K562 (cell line): ENCODE data around the gene SPATA32. TPM values are rescaled to one million over a fixed set of nuclear protein-coding genes. Genes with fewer than 3 reads are reported as not detected.
A peak's percentile ranks its signal among the peaks of the same experiment; 100 is the strongest.

Experiments
- DPF2 ChIP-seq: fragments of 450-650 bp; IDR thresholded peaks from 2 replicates; pipeline ENCODE4 v1.6.1; 2016
- FOXK2 ChIP-seq, 2 experiments: fragments of 450-650 bp; IDR thresholded peaks in 1 of 2; conservative IDR thresholded peaks in 1 of 2; 2 replicates each; pipeline ENCODE4 v1.6.1; 2016; ENCODE audit warnings: low read depth in 2 of 2, mild to moderate bottlenecking in 1 of 2
- MCM5 ChIP-seq: fragments of 450-650 bp; IDR thresholded peaks from 2 replicates; pipeline ENCODE4 v1.6.1; 2016; ENCODE audit warnings: low read depth
- MYNN ChIP-seq, 2 experiments: sonication (generic); formaldehyde crosslinking in 1 of 2; IDR thresholded peaks; 2 replicates each; pipeline versions ENCODE4 v1.5.0 to v1.6.1; 2016 to 2020; ENCODE audit warnings: antibody characterized with exemption in 1 of 2, missing genetic modification reagents in 1 of 2
- NFE2 ChIP-seq: IDR thresholded peaks from 2 replicates; pipeline ENCODE4 v1.6.1; 2014; ENCODE audit warnings: antibody characterized with exemption, low read depth
- NR4A1 ChIP-seq, 2 experiments: fragments of 250-450 bp in 1 of 2; fragments of 450-650 bp in 1 of 2; sonication (Bioruptor Pico) in 1 of 2; IDR thresholded peaks; 2 replicates each; pipeline versions ENCODE4 v1.4.0 to v1.6.1; 2016 to 2020; ENCODE audit warnings: mild to moderate bottlenecking in 2 of 2, missing compliant biosample characterization in 1 of 2, missing genetic modification characterization in 1 of 2, moderate library complexity in 1 of 2
- POLR2B ChIP-seq: fragments of 450-650 bp; IDR thresholded peaks from 2 replicates; pipeline ENCODE4 v1.6.1; 2018; ENCODE audit warnings: low read depth; ENCODE audit not compliant: partially characterized antibody
- RBFOX2 ChIP-seq: fragments of 200-400 bp; formaldehyde crosslinking; IDR thresholded peaks from 2 replicates; pipeline ENCODE4 v1.6.1; 2017; ENCODE audit warnings: low read depth, mild to moderate bottlenecking, low read length, moderate library complexity
- REST ChIP-seq, 2 experiments: fragments of 450-650 bp; formaldehyde crosslinking in 1 of 2; IDR thresholded peaks; 2 replicates each; pipeline versions ENCODE4 v1.4.0 to v1.6.1; 2014 to 2020; ENCODE audit warnings: mild to moderate bottlenecking in 2 of 2, borderline replicate concordance in 1 of 2, low read depth in 1 of 2
- SIX5 ChIP-seq, 2 experiments: IDR thresholded peaks; 2 replicates each; pipeline ENCODE4 v1.6.1; 2011; ENCODE audit warnings: low read length in 2 of 2, borderline replicate concordance in 1 of 2, low read depth in 1 of 2, mild to moderate bottlenecking in 1 of 2, moderate library complexity in 1 of 2; ENCODE audit not compliant: insufficient read depth in 1 of 2
- SOX6 ChIP-seq: fragments of 450-650 bp; IDR thresholded peaks from 2 replicates; pipeline ENCODE4 v1.6.1; 2014; ENCODE audit warnings: mild to moderate bottlenecking
- SUPT5H ChIP-seq: fragments of 450-650 bp; IDR thresholded peaks from 2 replicates; pipeline ENCODE4 v1.6.1; 2016
- TAF9B ChIP-seq: fragments of 450-650 bp; IDR thresholded peaks from 2 replicates; pipeline ENCODE4 v1.6.1; 2018; ENCODE audit warnings: mild to moderate bottlenecking; ENCODE audit not compliant: partially characterized antibody
- TCF7 ChIP-seq: sonication (generic); IDR thresholded peaks from 2 replicates; pipeline ENCODE4 v1.6.1; 2016; ENCODE audit warnings: antibody characterized with exemption, borderline replicate concordance
- THAP7 ChIP-seq: fragments of 250-450 bp; sonication (Bioruptor Pico); IDR thresholded peaks from 2 replicates; pipeline ENCODE4 v1.5.0; 2021
- ZNF639 ChIP-seq, 2 experiments: fragments of 200-800 bp in 1 of 2; sonication (Bioruptor generic) in 1 of 2; sonication (generic) in 1 of 2; formaldehyde crosslinking in 1 of 2; IDR thresholded peaks in 1 of 2; conservative IDR thresholded peaks in 1 of 2; 2 replicates each; pipeline versions ENCODE4 v1.5.0 to v1.6.1; 2016 to 2020; ENCODE audit warnings: missing compliant biosample characterization in 1 of 2, missing genetic modification characterization in 1 of 2, missing genetic modification reagents in 1 of 2
- ZNF644 ChIP-seq: fragments of 200-800 bp; sonication (Bioruptor generic); IDR thresholded peaks from 2 replicates; pipeline ENCODE4 v1.6.1; 2016; ENCODE audit warnings: low read depth, missing genetic modification characterization, missing compliant biosample characterization
- polyA plus RNA-seq, 8 experiments: library from polyadenylated mRNA; depleted of rRNA in 4 of 8; stranded (reverse) in 5 of 8; unstranded in 3 of 8; fragments of >200 nt; fragmentation: Nextera tagmentation in 2 of 8; fragmentation: Illumina TruSeq in 1 of 8; extraction: Ambion mirVana in 2 of 8; extraction: Trizol in 1 of 8; gene quantifications; 2 replicates each; pipeline versions ENCODE4 v1.2.1 to v1.2.3, GENCODE V29; 2011 to 2014; ENCODE audit warnings: inconsistent platforms in 1 of 8, missing spikeins in 1 of 8
- total RNA-seq, 7 experiments: library from RNA; depleted of rRNA in 6 of 7; stranded (reverse); fragments of >200 nt in 6 of 7; fragmentation: Illumina TruSeq in 2 of 7; extraction: Trizol in 2 of 7; gene quantifications; 2 replicates each; pipeline versions ENCODE4 v1.2.1 to v1.2.3, GENCODE V29; 2011 to 2021; ENCODE audit warnings: low replicate concordance in 1 of 7

The SPATA32 gene
- total and polyA plus RNA-seq, 9 of the 15 experiments (the other 6 are each of a cell fraction or from before 2014, with no cell fraction given) = 0.03 to 0.06 TPM; not detected in 7

GRCh38 chr17:45225964-45226530 lies 35.8 kb downstream of the SPATA32 start (continued):
- TF ChIP-seq RBFOX2 (peak; percentile 85), ZNF644 (tag) (0 out of 2 replicates have a peak, but pooled peaks have one; percentile 17), REST (IDR thresholded peaks at IDR 0.05; ENCODE audit: borderline replicate concordance) (0 out of 2 replicates have a peak, but pooled peaks have one; percentile 7), REST (CRISPR knock-in tag; IDR thresholded peaks at IDR 0.05; ENCODE audit: low read depth) (0 out of 2 replicates have a peak, but pooled peaks have one; percentile 38), TCF7 (0 out of 2 replicates have a peak, but pooled peaks have one; percentile 14), NFE2 (peak; percentile 46), POLR2B (peak; percentile 80), THAP7 (CRISPR knock-in tag) (no peak), MCM5 (no peak), SOX6 (peak; percentile 47; the same call in 1 of the 2 replicates), FOXK2 (conservative IDR thresholded peaks at IDR 0.05 in 1 of 2, IDR thresholded peaks at IDR 0.05 in 1 of 2; ENCODE audit: low read depth in 2 of 2) (peak; percentile 25 to 32; a peak in 1 of 4 replicates), DPF2 (peak; percentile 74), ZNF639 (CRISPR knock-in tag; conservative IDR thresholded peaks at IDR 0.05 in 1 of 2, IDR thresholded peaks at IDR 0.05 in 1 of 2) (0 out of 4 replicates have a peak, but pooled peaks of 1 of the 2 experiments have one; percentile 42), MYNN (IDR thresholded peaks at IDR 0.05) (peak; percentile 60; the same call in 1 of the 2 replicates), MYNN (CRISPR knock-in tag; IDR thresholded peaks at IDR 0.05) (no peak), TAF9B (peak; percentile 87), SIX5 (IDR thresholded peaks at IDR 0.05; ENCODE audit: borderline replicate concordance in 1 of 2, insufficient read depth in 1 of 2, low read depth in 1 of 2, low read length in 2 of 2) (no peak), SUPT5H (peak; percentile 86), NR4A1 (CRISPR knock-in tag; IDR thresholded peaks at IDR 0.05) (no peak), NR4A1 (tag; IDR thresholded peaks at IDR 0.05) (0 out of 2 replicates have a peak, but pooled peaks have one; percentile 63)
